Activated T-cell treated with anti-CD3 and anti-CD28 coated beads, Interleukin-2, amount 50 U/mL, for 48 hours (primary cell): ENCODE measurements around the gene PISD.
A peak's percentile ranks its signal among the peaks of the same experiment; 100 is the strongest.

Experiments used
- DNase-seq, 2 experiments: peaks; one replicate each; pipeline ENCODE4 v3.0.0-alpha.2; 2020

Gene PISD

DNA sequence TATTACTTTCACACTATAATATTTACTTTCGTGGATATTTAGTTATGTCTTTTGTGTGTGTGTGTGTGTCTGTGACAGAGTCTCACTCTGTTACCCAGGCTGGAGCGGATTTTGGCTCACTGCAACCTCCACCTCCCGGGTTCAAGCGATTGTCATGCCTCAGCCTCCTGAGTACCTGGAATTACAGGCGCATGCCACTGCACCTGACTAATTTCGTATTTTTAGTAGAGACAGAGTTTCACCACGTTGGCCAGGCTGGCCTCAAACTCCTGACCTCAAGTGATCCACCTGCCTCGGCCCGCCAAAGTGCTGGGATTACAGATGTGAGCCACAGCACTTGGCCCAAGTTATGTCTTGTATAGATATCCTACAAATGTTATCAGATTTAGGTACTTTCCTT lies 9.9 kb downstream of the PISD start:
- DNase-seq: peak in 1 of 2 experiments; percentile 23

GRCh38 chr22:31651664-31652063 lies 10.4 kb downstream of the PISD start:
- DNase-seq: no peak

GRCh38 chr22:31650391-31650790 lies 11.6 kb downstream of the PISD start:
- DNase-seq: no peak

DNA sequence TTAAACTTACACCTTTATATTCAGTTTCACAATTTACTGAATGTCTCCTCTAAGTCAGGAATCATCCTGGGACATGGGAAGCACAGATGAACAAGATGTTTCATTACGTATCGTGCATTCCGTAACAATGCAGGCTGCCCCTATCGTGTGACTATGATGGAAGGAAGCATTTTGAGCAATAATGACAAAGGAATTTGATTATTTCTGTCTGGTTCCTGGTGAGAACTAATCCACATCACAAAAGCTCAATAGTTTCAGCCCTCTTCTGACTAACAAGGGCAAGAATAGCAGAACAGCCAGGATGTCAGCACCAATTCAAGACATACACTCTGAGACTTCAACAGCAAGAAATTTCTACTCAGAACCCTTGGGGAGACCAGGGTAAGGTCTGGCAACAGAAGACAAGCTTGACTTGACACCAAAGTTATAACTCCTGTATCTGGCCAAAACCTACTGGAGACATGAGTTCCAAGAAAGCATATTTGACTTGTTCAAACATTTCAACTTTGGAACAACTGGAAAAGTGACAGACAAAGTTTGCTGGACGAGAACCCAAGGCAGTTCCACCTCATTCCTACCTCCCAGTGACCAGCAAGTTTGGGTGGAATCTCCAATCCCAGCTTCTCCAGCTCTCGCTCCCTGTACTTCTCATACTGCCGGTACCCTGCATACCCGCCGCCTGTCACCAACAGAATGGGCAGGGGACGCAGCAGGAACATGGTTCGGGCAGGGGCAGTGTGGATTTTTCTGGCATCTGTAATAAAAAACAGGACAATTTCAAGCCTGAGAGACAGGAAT lies 14.3 kb downstream of the PISD start:
- DNase-seq: no peak

GRCh38 chr22:31647066-31647465 lies 14.9 kb downstream of the PISD start:
- no peak for DNase-seq

GRCh38 chr22:31646186-31647019 lies 15.6 kb downstream of the PISD start:
- DNase-seq: peak; percentile 28 to 42

DNA sequence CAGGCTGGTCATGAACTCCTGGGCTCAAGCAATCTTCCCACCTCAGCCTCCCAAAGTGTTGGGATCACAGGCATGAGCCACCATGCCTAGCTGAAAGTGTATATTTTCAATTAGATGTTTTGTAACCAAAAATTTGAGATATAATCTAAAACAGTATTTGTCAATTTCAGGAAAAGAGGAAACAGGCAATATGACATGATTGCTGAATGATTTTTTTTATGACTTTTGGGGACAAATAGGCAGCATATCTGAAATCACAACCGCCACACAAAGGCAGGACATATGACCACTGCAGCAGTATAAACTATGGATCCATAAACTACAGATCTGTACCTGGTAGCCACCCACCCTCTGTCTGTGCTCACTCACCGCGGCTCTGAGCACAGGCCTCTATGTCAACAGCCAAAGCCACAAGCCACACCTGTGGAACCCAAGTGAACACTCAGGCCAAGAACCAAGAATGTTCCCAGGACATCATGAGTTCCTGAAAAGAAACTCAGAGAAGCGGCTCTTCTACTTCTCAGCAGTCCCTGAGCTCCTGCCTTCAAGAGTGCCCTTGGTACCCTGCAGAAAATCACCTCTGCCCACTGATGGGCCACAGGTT lies 22.5 kb downstream of the PISD start:
- DNase-seq: peak in 1 of 2 experiments; percentile 40

DNA sequence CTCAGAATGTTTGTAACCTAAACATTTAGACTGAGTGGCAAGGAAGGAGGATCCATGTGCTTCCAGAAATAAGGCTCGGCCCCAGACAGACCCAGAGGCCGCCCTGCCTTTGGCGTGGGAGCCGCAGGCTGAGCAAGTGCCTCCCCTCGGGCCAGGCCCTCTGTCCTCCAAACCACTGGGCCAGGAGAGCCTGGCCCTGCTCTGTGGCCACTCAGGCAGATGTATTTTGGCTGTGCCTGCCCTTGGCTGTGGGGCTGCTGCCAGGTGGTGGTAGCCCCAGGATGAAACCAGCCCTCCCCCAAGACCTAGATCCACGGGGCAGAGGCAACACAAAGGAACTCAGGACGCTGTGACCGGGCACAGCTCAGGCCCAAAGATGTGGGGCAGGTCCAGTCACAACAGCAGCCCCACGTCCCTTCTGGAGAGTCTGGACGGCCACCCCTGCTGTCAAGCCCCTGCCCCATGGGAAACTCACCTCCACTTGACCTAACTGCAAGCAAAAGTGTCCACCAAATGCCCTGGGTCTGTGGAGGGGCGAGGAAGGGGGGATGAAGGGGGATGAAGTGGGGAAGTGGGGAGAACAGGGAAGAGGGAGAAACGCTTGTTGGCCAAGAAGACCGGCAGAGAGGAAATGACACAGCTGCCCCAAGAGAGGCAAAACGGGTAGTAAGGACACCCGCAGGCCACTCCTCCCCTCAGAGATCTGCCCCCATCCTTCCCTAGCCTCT lies 24.0 kb downstream of the PISD start:
- DNase-seq: peak in 1 of 2 experiments; percentile 29

DNA sequence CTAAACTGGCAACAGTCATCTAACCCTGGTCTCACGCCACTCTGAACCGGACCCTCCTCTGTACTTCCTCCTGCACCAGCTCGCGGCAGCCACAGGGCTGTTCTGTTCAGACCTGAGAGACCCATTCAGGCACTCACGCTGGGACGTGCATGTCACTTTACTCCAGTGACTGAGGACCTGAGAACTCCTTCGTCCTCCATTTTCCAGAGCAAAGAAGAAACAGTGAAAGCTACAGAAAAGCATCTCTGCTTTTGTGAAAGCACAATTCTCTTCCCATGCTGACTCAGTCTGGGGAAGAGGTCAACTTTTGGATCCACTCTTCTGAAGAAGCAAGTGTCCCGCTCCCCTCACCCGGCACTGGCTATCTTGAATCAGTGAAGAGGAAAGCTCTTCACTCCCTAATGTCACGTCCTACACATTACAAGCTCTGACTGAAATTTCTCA lies 24.5 kb downstream of the PISD start:
- peak in 1 of 2 experiments; percentile 32 for DNase-seq

DNA sequence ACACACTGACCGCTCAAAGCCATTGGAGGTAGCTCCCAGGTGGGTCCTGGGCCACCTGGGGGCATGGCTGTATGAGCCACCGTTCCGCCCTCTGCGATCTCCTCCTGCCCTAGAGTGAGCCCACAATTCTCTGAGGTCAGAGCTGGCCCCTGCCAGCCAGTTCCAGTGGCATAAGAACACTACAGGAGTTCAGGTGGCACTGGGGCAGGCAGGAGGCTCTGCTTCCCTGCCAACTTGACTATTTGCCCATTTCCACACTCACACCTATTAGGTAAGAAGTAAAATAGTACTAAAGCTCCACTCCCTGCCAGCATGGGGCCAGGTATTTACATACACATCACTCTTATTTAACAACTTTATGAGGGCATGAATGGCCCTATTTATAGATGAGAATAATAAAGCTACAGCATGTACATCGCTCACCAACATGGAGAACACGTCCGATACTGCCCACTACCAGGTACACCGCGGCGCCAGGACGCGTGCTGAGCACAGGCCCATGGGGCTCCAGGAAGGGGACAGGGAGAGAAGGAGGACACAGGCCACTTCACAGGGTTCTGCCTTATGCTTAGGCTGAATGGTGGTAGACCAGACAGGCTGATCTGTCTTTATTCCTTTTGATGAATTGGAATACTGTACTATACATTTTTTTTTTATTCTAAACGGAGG lies 26.2 kb downstream of the PISD start:
- DNase-seq: no peak

DNA sequence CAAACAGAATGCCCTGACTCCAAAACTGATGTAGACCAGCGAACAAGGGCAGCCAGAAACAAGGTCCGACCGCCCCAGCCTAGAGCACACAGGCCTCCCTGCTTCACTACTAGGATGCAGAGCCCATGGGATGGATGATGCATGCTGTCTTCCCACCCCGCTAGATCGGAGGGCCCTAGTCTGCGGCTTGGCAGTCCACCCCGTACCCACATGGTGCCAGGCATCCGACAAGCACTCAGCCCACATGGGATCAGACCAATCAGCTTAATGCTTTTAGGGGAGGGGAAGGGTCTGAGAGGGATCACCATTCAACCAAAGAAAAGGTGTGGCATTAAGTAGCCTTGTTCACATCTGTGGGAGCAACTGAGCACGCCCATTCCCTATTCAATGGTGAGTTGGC lies 30.6 kb downstream of the PISD start:
- DNase-seq: no peak

GRCh38 chr22:31630331-31631329 lies 31.4 kb downstream of the PISD start:
- DNase-seq: peak; percentile 89 to 91

GRCh38 chr22:31629741-31630184 lies 32.3 kb downstream of the PISD start:
- DNase-seq: peak; percentile 31 to 36

- DNase-seq: peak; percentile 35 to 43
These were observed 32.9 kb downstream of the PISD start for GRCh38 chr22:31628969-31629708.

GRCh38 chr22:31628362-31628761 lies 33.7 kb downstream of the PISD start:
- no peak for DNase-seq

DNA sequence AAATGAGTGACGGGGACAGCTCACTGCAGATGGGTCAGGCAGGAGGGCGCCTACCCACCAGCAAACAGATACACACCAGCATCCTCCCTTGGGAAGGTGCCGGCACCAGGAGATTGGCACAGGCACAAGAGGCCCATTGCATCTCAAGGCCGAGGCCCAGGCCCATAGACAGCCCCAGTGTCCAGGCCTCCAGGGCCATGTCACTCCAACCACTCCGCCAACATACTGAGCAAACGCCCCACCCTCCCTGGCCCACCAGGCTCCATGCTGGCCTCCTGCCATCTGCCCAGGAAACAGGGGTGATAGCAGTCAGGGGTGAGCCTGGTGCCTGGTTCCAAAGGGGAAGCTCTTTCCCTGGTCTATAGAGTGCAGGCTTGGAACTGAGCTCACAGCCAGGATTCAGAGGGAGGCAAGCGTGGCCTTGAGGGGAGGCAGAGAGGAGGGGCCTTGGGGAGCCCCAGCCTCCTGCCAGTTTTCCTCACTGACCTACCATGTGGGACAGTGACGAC lies 34.7 kb downstream of the PISD start:
- DNase-seq: no peak

- DNase-seq: no peak
These were observed 35.4 kb downstream of the PISD start for GRCh38 chr22:31626427-31627150.

- no peak for DNase-seq
These were observed 36.2 kb downstream of the PISD start for GRCh38 chr22:31625661-31626426.
